Neural crest cell (in vitro differentiated cells): Measurements from ENCODE around the gene KCNIP1. TPM values are rescaled to one million over a fixed set of nuclear protein-coding genes. Genes with fewer than 3 reads are reported as not detected.
A peak's percentile ranks its signal among the peaks of the same experiment; 100 is the strongest.
"Not testable (repeated sequence)": the region's sequence is repeated elsewhere in the genome, so short reads cannot be mapped to it uniquely, and the experiment has no call there.

ENCODE experiments used
- DNase-seq: peaks from one replicate; pipeline ENCODE4 v3.0.0; 2021; ENCODE audit warnings: low read depth, mixed read lengths, low spot score
- H3K27ac Mint-ChIP-seq: one replicate; pipeline ENCODE4 v1.8.0; 2021; ENCODE audit warnings: mild to moderate bottlenecking, mixed read lengths; ENCODE audit not compliant: unreplicated experiment
- H3K27me3 Mint-ChIP-seq: 2 replicates; pipeline ENCODE4 v1.8.0; 2021; ENCODE audit warnings: low read depth, mild to moderate bottlenecking, mixed read lengths
- H3K36me3 Mint-ChIP-seq: 2 replicates; pipeline ENCODE4 v1.8.0; 2021; ENCODE audit warnings: low read depth, mild to moderate bottlenecking, mixed read lengths
- H3K4me1 Mint-ChIP-seq: 2 replicates; pipeline ENCODE4 v1.8.0; 2021; ENCODE audit warnings: mixed read lengths
- H3K4me3 Mint-ChIP-seq: one replicate; pipeline ENCODE4 v1.8.0; 2021; ENCODE audit warnings: mild to moderate bottlenecking, mixed read lengths
- H3K9me3 Mint-ChIP-seq: 2 replicates; pipeline ENCODE4 v1.8.0; 2021; ENCODE audit warnings: mixed read lengths
- total RNA-seq: library from RNA; stranded (reverse); gene quantifications from 2 replicates; pipeline ENCODE4 v1.2.1, GENCODE V29; 2021
- TF ChIP-seq, protein P1 (sequence below): fragments of 200-600 bp; sonication (generic); conservative IDR thresholded peaks from 2 replicates; pipeline ENCODE4 v1.5.0; 2021; ENCODE audit warnings: antibody characterized with exemption, mild to moderate bottlenecking

Gene KCNIP1
- total RNA-seq, 1 donor from 2014 or later: 0.96 TPM

DNA sequence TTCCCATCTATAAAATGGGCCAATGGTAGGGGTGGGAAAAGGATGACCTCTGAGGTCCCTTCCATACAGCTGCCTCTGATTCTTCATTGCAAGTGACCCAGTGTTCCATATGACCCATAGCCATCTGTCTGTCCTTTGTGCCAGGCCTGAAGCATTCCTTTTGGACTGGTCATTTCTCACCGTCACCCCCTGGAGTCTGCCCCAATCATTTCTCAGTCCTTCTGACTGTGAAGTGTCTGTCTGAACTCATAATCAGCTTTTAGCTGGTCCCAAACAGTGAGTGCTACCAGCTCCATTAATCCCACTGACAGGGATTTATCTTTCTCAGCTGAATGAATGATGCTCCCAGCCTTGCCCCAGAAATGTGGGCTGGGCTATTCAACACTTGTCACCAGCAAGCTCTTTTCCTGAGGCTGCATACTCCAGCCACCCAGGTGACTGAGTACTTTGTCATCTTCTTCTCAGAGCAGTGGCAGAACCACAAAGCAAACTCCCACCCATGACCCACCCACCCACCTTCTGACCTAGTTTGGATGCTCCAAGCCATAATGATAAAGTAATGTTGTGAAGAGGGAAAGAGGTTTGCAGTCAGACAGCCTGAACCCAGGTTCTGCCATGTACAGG lies 37.4 kb downstream of the KCNIP1 start:
- Mint-ChIP-seq H3K4me3 (no peak overlapping the region), H3K9me3 (peaks cover 10% of the 10 kb centered on the region), H3K27ac (no peak overlapping the region), H3K27me3 (no peaks in the 10 kb centered on the region), H3K4me1 (peaks cover 47% of the 10 kb centered on the region), H3K36me3 (peaks cover 3% of the 10 kb centered on the region)
- no peak for DNase-seq
- TF ChIP-seq, protein P1, sequence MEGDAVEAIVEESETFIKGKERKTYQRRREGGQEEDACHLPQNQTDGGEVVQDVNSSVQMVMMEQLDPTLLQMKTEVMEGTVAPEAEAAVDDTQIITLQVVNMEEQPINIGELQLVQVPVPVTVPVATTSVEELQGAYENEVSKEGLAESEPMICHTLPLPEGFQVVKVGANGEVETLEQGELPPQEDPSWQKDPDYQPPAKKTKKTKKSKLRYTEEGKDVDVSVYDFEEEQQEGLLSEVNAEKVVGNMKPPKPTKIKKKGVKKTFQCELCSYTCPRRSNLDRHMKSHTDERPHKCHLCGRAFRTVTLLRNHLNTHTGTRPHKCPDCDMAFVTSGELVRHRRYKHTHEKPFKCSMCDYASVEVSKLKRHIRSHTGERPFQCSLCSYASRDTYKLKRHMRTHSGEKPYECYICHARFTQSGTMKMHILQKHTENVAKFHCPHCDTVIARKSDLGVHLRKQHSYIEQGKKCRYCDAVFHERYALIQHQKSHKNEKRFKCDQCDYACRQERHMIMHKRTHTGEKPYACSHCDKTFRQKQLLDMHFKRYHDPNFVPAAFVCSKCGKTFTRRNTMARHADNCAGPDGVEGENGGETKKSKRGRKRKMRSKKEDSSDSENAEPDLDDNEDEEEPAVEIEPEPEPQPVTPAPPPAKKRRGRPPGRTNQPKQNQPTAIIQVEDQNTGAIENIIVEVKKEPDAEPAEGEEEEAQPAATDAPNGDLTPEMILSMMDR: no peak

DNA sequence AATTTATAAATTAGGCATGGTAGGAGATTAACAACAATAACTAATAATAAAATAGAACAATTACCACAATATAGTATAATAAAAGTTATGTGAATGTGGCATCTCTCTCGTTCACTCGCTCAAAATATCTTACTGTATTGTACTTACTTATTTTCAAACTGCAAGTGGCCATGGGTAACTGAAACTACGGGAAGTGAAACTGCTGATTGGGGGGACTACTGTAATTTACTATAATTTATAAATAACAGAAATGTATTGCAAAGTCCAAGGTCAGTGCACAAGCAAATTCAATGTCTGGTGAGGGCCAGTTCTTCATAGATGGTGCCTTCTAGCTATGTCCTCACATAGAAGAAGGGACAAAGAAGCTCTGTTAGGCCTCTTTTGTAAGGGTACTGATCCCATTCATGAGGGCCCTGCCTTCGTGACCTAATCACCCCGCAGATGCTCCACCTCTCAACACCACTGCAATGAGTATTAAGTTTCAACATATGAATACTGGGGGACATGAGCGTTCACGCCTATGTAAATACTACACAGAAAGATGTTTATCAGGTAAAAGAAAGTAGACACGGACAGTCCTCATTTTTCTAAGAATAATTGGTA lies 39.0 kb downstream of the KCNIP1 start:
- Mint-ChIP-seq H3K4me1 (peaks cover 36% of the 10 kb centered on the region), H3K36me3 (peaks cover 3% of the 10 kb centered on the region), H3K27ac (peak overlapping the region; percentile 39), H3K9me3 (peaks cover 10% of the 10 kb centered on the region), H3K27me3 (no peaks in the 10 kb centered on the region), H3K4me3 (peak overlapping the region; percentile 35)
- TF ChIP-seq, protein P1: no peak
- peak; percentile 21 for DNase-seq

DNA sequence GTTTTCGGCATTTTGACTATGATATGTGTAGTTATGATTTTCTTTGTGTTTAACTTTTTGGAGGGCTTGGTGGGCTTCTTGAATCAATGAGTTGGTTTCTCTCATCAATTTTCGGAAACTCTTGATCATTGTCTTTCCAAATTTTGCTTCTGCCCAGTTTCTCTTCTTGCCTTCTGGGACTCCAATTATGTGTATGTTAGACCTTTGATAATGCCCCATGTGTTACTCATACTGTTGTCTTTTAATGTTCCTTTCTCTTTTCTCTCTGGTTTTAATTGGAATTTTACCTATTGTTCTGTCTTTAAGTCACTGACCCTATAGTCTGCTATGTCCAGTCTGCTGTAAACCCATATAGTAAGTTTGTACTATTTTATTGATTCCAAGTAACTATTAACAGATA lies 41.5 kb downstream of the KCNIP1 start:
- H3K4me1 Mint-ChIP-seq: peaks cover 21% of the 10 kb centered on the region
- H3K36me3 Mint-ChIP-seq: peaks cover 3% of the 10 kb centered on the region
- H3K27me3 Mint-ChIP-seq: no peaks in the 10 kb centered on the region
- no peak overlapping the region for H3K4me3 Mint-ChIP-seq
- DNase-seq: no peak
- peak overlapping the region; percentile 4 for H3K27ac Mint-ChIP-seq
- TF ChIP-seq, protein P1: no peak
- H3K9me3 Mint-ChIP-seq: peaks cover 10% of the 10 kb centered on the region

DNA sequence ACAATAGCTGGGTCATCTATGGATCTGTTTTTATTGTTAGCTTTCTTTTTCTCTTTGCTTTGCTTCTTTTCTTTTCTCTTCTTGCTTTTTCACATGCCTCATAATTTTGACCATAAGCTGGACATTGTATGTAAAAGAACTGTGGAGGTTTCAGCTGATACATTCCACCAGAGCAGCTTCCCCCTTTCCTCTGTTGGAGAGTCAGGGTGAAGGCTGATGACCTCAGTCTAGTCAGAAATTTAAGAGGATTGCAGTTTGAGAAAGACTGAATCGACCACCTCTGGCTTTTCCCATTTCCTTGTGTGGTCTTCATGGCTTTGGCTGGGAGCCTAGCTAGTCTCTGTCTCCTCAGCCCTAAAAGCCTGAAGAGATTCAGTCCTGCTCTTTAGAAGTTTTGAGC lies 42.0 kb downstream of the KCNIP1 start:
- Mint-ChIP-seq H3K9me3 (peaks cover 10% of the 10 kb centered on the region), H3K36me3 (peaks cover 3% of the 10 kb centered on the region), H3K27ac (no peak overlapping the region), H3K4me3 (no peak overlapping the region), H3K4me1 (peaks cover 21% of the 10 kb centered on the region), H3K27me3 (no peaks in the 10 kb centered on the region)
- no peak for DNase-seq
- TF ChIP-seq, protein P1: no peak

DNA sequence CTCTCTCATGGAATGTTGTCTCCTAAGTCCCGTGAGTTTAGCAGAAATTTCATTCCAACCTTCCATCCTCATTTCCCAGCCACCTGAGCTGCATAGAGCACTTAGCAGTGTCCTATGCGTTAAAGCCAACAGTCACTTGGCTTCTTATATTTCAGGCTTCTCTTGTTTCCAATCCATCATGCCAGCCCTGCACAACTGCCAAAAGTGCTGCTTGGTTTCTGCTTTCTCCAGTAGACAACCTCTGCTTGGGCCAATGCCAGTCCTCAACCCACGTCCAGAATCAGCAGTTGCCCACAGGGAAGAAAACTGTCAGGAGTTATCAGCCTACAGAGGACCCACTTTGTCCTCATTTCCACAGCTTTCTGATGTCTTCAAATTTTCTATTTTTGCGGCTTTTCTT lies 42.5 kb downstream of the KCNIP1 start:
- H3K4me3 Mint-ChIP-seq: no peak overlapping the region
- TF ChIP-seq, protein P1: no peak
- H3K36me3 Mint-ChIP-seq: peaks cover 3% of the 10 kb centered on the region
- H3K27me3 Mint-ChIP-seq: no peaks in the 10 kb centered on the region
- no peak overlapping the region for H3K27ac Mint-ChIP-seq
- no peak for DNase-seq
- H3K4me1 Mint-ChIP-seq: peaks cover 21% of the 10 kb centered on the region
- peaks cover 10% of the 10 kb centered on the region for H3K9me3 Mint-ChIP-seq

DNA sequence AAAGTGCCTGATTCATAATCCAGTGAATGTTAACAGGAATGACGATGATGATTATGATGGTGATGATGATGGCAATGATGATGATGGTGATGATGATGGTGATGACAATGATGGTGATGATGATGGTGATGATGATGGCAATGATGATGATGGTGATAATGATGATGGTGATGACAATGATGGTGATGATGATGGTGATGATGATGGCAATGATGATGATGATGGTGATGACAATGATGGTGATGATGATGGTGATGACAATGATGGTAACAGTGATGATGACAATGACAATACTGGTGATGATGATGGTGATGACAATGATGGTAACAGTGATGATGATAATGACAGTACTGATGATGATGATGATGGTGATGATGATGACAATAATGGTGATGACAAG lies 46.6 kb downstream of the KCNIP1 start:
- DNase-seq, H3K36me3 Mint-ChIP-seq, H3K9me3 Mint-ChIP-seq, H3K27me3 Mint-ChIP-seq, H3K4me1 Mint-ChIP-seq, H3K4me3 Mint-ChIP-seq, H3K27ac Mint-ChIP-seq: not testable (repeated sequence)
